HCT116 (cell line): ENCODE results near the gene CLPTM1L. TPM values are rescaled to one million over a fixed set of nuclear protein-coding genes. Genes with fewer than 3 reads are reported as not detected.

Experiments used
- ATAC-seq: fragments of 200-7000 bp; cut with Tn5 transposase; 2 replicates; pipeline ENCODE4 v1.9.1; 2020; ENCODE audit warnings: mild to moderate bottlenecking, moderate library complexity
- BruUV-seq: library from RNA; stranded (reverse); fragments of 400-500 nt; replicated peaks from 2 replicates; lab custom pipeline; 2021; lab: Mats Ljungman, UMichigan
- CTCF ChIA-PET: fragments of 300-600 bp; sonication (Branson Sonifier 250); formaldehyde crosslinking; loops from one replicate; lab custom pipeline; 2021; ENCODE audit warnings: antibody characterized with exemption; lab: Charles Lee
- POLR2A ChIA-PET: fragments of 300-600, 350-600 bp; sonication (Branson Sonifier 250); formaldehyde crosslinking; loops from one replicate; lab custom pipeline; 2021; ENCODE audit warnings: antibody characterized with exemption; lab: Charles Lee
- RAD21 ChIA-PET, 2 experiments: fragments of 300-600 bp; sonication (Branson Sonifier 250); formaldehyde crosslinking; loops; one replicate each; lab custom pipeline; 2023; ENCODE audit warnings: low total read pairs in 2 of 2; ENCODE audit not compliant: uncharacterized antibody in 2 of 2, unreplicated experiment in 2 of 2, low non-redundant PET in 1 of 2; lab: Charles Lee
- DNase-seq: peaks from one replicate; pipeline ENCODE4 v3.0.0-alpha.2; 2010; ENCODE audit warnings: low read depth, low spot score
- H2AFZ ChIP-seq: fragments of 200-600 bp; shearing (Covaris generic), sonication (generic); 2 replicates; pipeline ENCODE4 v1.6.1; 2017; ENCODE audit warnings: low read depth, mixed run types, mixed read lengths, antibody characterized with exemption, low read length; ENCODE audit not compliant: poor library complexity, severe bottlenecking
- H3K27ac ChIP-seq: 2 replicates; pipeline ENCODE4 v1.5.1; 2012; ENCODE audit warnings: low read depth, low read length
- H3K27me3 ChIP-seq: fragments of 200-600 bp; sonication (generic); 2 replicates; pipeline ENCODE4 v1.6.1; 2016; ENCODE audit warnings: mixed run types, low read length, mixed read lengths; ENCODE audit not compliant: insufficient read depth
- H3K36me3 ChIP-seq, 2 experiments: fragments of 200-500 bp in 1 of 2; fragments of 200-600 bp in 1 of 2; sonication (Bioruptor generic) in 1 of 2; sonication (generic) in 1 of 2; 2 replicates each; pipeline versions ENCODE4 v1.5.1 to v1.6.1; 2014 to 2016; ENCODE audit warnings: low read length in 2 of 2, inconsistent platforms in 1 of 2, mixed read lengths in 1 of 2, mixed run types in 1 of 2; ENCODE audit not compliant: insufficient read depth in 2 of 2, control insufficient read depth in 1 of 2
- H3K4me1 ChIP-seq, 2 experiments: fragments of 200-600 bp in 1 of 2; sonication (generic) in 1 of 2; 2 replicates each; pipeline versions ENCODE4 v1.5.1 to v1.6.1; 2012 to 2017; ENCODE audit warnings: low read length in 2 of 2, inconsistent platforms in 1 of 2, mild to moderate bottlenecking in 1 of 2, mixed read lengths in 1 of 2, mixed run types in 1 of 2, moderate library complexity in 1 of 2; ENCODE audit not compliant: insufficient read depth in 2 of 2, control insufficient read depth in 1 of 2
- H3K4me2 ChIP-seq: fragments of 200-600 bp; sonication (generic); 2 replicates; pipeline ENCODE4 v1.6.1; 2017; ENCODE audit warnings: mixed run types, low read length, mixed read lengths
- H3K4me3 ChIP-seq, 2 experiments: fragments of 200-600 bp in 1 of 2; sonication (generic) in 1 of 2; replicated peaks in 1 of 2; 2 replicates each; pipeline ENCODE4 v1.5.1; 2011 to 2016; ENCODE audit warnings: low read length in 2 of 2, control low read depth in 1 of 2, low read depth in 1 of 2, mild to moderate bottlenecking in 1 of 2, mixed read lengths in 1 of 2, mixed run types in 1 of 2
- H3K79me2 ChIP-seq: fragments of 200-600 bp; sonication (generic); 2 replicates; pipeline ENCODE4 v1.6.1; 2017; ENCODE audit warnings: mild to moderate bottlenecking, mixed run types, low read length, moderate library complexity, mixed read lengths; ENCODE audit not compliant: insufficient read depth
- H3K9ac ChIP-seq: fragments of 200-600 bp; sonication (generic); 2 replicates; pipeline ENCODE4 v1.6.1; 2016; ENCODE audit warnings: low read length, mixed read lengths
- H3K9me2 ChIP-seq: fragments of 200-600 bp; sonication (generic), shearing (Covaris generic); 2 replicates; pipeline ENCODE4 v1.6.1; 2017; ENCODE audit warnings: mixed run types, mild to moderate bottlenecking, moderate library complexity; ENCODE audit not compliant: insufficient read depth
- H3K9me3 ChIP-seq, 2 experiments: fragments of 200-500 bp in 1 of 2; fragments of 200-600 bp in 1 of 2; sonication (Bioruptor generic) in 1 of 2; sonication (generic) in 1 of 2; 2 replicates each; pipeline ENCODE4 v1.6.1; 2014 to 2017; ENCODE audit warnings: low read length in 2 of 2, mixed read lengths in 2 of 2, inconsistent platforms in 1 of 2, low read depth in 1 of 2, mild to moderate bottlenecking in 1 of 2, mixed run types in 1 of 2, moderate library complexity in 1 of 2; ENCODE audit not compliant: control insufficient read depth in 1 of 2, insufficient read depth in 1 of 2
- H4K20me1 ChIP-seq: fragments of 200-600 bp; sonication (generic), shearing (Covaris generic); 2 replicates; pipeline ENCODE4 v1.6.1; 2017; ENCODE audit warnings: mixed run types, mild to moderate bottlenecking, moderate library complexity; ENCODE audit not compliant: insufficient read depth
- CEBPB ChIP-seq: IDR thresholded peaks from 2 replicates; pipeline ENCODE4 v1.6.1; 2012; ENCODE audit warnings: low read depth
- EGR1 ChIP-seq: IDR thresholded peaks from 2 replicates; pipeline ENCODE4 v1.6.1; 2012; ENCODE audit warnings: low read depth
- ELF1 ChIP-seq: IDR thresholded peaks from 2 replicates; pipeline ENCODE4 v1.6.1; 2012; ENCODE audit warnings: low read depth, borderline replicate concordance
- EZH2 ChIP-seq: fragments of 200-600 bp; sonication (generic); IDR thresholded peaks from 2 replicates; pipeline ENCODE4 v1.6.1; 2017; ENCODE audit warnings: antibody characterized with exemption, mixed run types
- RAD21 ChIP-seq: IDR thresholded peaks from 2 replicates; pipeline ENCODE4 v1.6.1; 2012; ENCODE audit warnings: low read depth, mild to moderate bottlenecking
- SP1 ChIP-seq: IDR thresholded peaks from 2 replicates; pipeline ENCODE4 v1.6.1; 2012; ENCODE audit warnings: low read depth
- YY1 ChIP-seq: IDR thresholded peaks from 2 replicates; pipeline ENCODE4 v1.6.1; 2011; ENCODE audit warnings: low read length, low read depth, moderate library complexity, mild to moderate bottlenecking; ENCODE audit not compliant: insufficient replicate concordance; ENCODE audit errors: extremely low read depth
- ZNF274 ChIP-seq: fragments of 200-500 bp; sonication (Bioruptor generic); IDR thresholded peaks from 2 replicates; pipeline ENCODE4 v1.6.1; 2014; ENCODE audit warnings: mild to moderate bottlenecking, low read depth, low read length, inconsistent platforms
- intact Hi-C: fragments of 100-400 bp; cut with micrococcal nuclease; formaldehyde crosslinking; loops from 2 replicates; pipeline ENCODE4 v1.10.0; 2022
- total RNA-seq: library from RNA; stranded (reverse); gene quantifications from one replicate; pipeline ENCODE4 v1.2.1, GENCODE V29; 2021; ENCODE audit not compliant: unreplicated experiment
- TF ChIP-seq, protein P1 (sequence below), 3 experiments: fragments of 200-600 bp in 1 of 3; sonication (generic) in 1 of 3; IDR thresholded peaks in 2 of 3; conservative IDR thresholded peaks in 1 of 3; 2 replicates each; pipeline ENCODE4 v1.5.1; 2012 to 2017; ENCODE audit warnings: low read depth in 2 of 3, low read length in 2 of 3, antibody characterized with exemption in 1 of 3, borderline replicate concordance in 1 of 3, control low read depth in 1 of 3, mild to moderate bottlenecking in 1 of 3, mixed read lengths in 1 of 3, mixed run types in 1 of 3, moderate library complexity in 1 of 3; ENCODE audit not compliant: insufficient read depth in 1 of 3
- TF ChIP-seq, protein P2 (sequence below): IDR thresholded peaks from 2 replicates; pipeline ENCODE4 v1.6.1; 2011; ENCODE audit warnings: mild to moderate bottlenecking, low read length, moderate library complexity; ENCODE audit not compliant: insufficient replicate concordance; ENCODE audit errors: extremely low read depth

The CLPTM1L gene
- total RNA-seq, 1 experiment from 2014 or later, result 98.4 TPM

DNA sequence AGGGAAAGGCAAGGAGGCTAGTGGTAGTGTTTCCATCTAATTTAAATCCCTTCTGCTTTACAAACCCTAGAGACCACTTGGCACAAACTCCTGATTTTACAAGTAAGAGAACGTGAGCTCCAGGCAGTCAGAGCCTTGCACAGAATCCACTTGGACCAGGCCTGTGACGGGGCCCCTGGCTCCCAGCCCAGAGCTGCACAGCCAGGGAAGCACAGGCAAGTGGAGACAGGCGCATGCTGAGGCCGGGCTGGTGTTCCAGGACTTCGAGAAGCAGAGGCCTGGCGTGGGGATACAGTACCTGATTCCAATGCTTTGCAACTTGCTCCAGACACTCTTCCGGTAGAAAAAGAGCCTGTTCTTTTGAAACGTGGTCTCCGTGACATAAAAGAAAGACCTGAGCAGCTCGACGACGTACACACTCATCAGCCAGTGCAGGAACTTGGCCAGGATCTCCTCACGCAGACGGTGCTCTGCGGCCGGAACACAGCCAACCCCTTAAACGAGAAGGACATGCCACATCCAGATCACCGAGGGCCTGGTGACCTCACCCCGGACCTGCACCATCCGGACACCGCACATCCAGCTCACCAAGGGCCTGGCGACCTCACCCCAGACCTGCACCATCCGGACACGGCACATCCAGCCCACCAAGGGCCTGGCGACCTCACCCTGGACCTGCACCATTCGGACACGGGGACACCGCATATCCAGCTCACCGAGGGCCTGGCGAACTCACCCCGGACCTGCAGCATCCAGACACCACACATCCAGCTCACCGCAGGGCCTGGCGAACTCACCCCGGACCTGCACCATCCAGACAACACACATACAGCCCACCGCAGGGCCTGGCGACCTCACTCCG lies 62.5 kb downstream of the CLPTM1L start:
- H3K79me2 ChIP-seq, result 0 out of 2 replicates have a peak, but pooled peaks cover 4% of the 10 kb centered on the region
- H4K20me1 ChIP-seq, result no peaks in the 10 kb centered on the region
- H3K27ac ChIP-seq, result no peak overlapping the region
- H3K36me3 ChIP-seq, result peaks cover 0 to 5% of the 10 kb centered on the region in 2 experiments; a peak in 1 of 4 replicates
- no peak overlapping the region for H3K9ac ChIP-seq
- TF ChIP-seq SP1, result no peak
- TF ChIP-seq YY1, result no peak
- TF ChIP-seq CEBPB, result no peak
- TF ChIP-seq, protein P1, sequence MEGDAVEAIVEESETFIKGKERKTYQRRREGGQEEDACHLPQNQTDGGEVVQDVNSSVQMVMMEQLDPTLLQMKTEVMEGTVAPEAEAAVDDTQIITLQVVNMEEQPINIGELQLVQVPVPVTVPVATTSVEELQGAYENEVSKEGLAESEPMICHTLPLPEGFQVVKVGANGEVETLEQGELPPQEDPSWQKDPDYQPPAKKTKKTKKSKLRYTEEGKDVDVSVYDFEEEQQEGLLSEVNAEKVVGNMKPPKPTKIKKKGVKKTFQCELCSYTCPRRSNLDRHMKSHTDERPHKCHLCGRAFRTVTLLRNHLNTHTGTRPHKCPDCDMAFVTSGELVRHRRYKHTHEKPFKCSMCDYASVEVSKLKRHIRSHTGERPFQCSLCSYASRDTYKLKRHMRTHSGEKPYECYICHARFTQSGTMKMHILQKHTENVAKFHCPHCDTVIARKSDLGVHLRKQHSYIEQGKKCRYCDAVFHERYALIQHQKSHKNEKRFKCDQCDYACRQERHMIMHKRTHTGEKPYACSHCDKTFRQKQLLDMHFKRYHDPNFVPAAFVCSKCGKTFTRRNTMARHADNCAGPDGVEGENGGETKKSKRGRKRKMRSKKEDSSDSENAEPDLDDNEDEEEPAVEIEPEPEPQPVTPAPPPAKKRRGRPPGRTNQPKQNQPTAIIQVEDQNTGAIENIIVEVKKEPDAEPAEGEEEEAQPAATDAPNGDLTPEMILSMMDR (IDR thresholded peaks at IDR 0.05 in 2 of 3, conservative IDR thresholded peaks at IDR 0.05 in 1 of 3; ENCODE audit: borderline replicate concordance in 1 of 3, insufficient read depth in 1 of 3, low read depth in 2 of 3, low read length in 2 of 3), result no peak
- no peak for TF ChIP-seq EGR1
- no peak for TF ChIP-seq EZH2
- no peak for TF ChIP-seq ELF1
- no peak for TF ChIP-seq ZNF274
- TF ChIP-seq, protein P2, sequence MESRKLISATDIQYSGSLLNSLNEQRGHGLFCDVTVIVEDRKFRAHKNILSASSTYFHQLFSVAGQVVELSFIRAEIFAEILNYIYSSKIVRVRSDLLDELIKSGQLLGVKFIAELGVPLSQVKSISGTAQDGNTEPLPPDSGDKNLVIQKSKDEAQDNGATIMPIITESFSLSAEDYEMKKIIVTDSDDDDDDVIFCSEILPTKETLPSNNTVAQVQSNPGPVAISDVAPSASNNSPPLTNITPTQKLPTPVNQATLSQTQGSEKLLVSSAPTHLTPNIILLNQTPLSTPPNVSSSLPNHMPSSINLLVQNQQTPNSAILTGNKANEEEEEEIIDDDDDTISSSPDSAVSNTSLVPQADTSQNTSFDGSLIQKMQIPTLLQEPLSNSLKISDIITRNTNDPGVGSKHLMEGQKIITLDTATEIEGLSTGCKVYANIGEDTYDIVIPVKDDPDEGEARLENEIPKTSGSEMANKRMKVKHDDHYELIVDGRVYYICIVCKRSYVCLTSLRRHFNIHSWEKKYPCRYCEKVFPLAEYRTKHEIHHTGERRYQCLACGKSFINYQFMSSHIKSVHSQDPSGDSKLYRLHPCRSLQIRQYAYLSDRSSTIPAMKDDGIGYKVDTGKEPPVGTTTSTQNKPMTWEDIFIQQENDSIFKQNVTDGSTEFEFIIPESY, result no peak
- no peak for TF ChIP-seq RAD21
- no TSS peak for BruUV-seq
- CTCF ChIA-PET, result no interaction called here
- RAD21 ChIA-PET, result no interaction called here
- H2AFZ ChIP-seq, result no peak overlapping the region
- H3K27me3 ChIP-seq, result no peaks in the 10 kb centered on the region
- H3K4me2 ChIP-seq, result no peak overlapping the region
- ATAC-seq (no peak), DNase-seq (no peak)
- H3K9me3 ChIP-seq, result no peaks in the 10 kb centered on the region
- POLR2A ChIA-PET, result no interaction called here
- no peak overlapping the region for H3K4me3 ChIP-seq
- intact Hi-C loops, result no loop called here
- no peaks in the 10 kb centered on the region for H3K9me2 ChIP-seq
- H3K4me1 ChIP-seq, result no peaks in the 10 kb centered on the region
